ENCODE data around the gene TAOK3.

The TAOK3 gene

DNA sequence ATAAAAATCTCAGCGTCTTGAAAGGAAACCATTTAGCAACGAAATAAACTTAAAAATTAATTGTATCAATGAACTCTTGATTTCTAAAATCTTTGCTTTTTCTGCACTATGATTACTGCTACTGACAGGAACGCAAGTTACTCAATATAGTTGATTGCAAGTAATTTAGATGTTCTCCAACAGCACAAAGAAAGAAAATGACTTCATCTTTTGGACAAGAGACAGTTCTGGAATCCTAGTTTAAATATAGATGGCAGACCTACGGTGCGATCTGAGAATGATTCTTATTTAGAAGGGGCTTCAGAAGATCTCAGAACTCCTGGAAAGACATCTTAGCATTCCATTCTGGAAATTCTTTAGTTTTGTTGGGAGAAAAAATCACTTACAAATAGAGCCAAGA is 2.2 kb upstream of the TAOK3 start:
- CTCF ChIA-PET: interaction anchor here (1.0 to 5.2 kb wide), 24 partner anchors 15 to 517 kb away, joined by 4 to 142 read pairs (median 11); partner anchors contain the start of gene PEBP1
- TF ChIP-seq CTCF (IDR thresholded peaks at IDR 0.05; ENCODE audit: control extremely low read depth, extremely low read depth, low read depth, missing control alignments): no peak
- DNase-seq (ENCODE audit: extremely low spot score): no peak
- POLR2A ChIA-PET: interaction anchor here (0.6 to 1.1 kb wide), 2 partner anchors 16 to 74 kb away, joined by 3 to 4 read pairs; no protein-coding TSS in a partner anchor

DNA sequence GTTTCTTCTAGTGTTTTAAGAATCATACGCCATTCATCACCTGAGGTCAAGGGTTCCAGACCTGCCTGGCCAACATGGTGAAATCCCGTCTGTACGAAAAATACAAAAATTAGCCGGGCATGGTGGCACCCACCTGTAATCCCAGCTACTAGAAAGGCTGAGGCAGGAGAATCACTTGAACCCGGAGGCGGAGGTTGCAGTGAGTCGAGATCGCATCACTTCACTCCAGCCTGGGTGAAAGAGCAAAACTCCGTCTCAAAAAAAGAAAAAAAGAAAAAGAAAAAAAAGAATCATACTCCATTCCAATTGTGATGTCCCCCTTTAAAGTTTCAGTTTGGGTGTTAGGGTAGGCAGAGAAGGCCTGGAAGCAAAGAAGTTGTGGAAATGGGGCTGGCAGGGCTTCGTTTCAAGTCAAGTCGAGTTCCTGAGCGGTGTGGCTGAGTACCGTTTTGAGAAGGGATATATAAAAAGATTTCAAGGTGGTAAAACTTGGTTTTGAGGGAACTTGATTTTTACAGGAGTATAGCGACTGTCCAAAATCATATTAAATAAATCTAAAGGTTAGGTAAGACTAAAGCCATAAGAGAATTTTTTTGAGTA is 1.5 kb upstream of the TAOK3 start:
- ChIA-PET POLR2A (interaction anchor here (1.0 kb wide), 1 partner anchor 26 kb away, joined by 3 read pairs; no protein-coding TSS in a partner anchor), CTCF (interaction anchor here (1.1 to 5.1 kb wide), 4 partner anchors 16 to 199 kb away, joined by 3 to 59 read pairs (median 12); no protein-coding TSS in a partner anchor)
- no peak for TF ChIP-seq CTCF (IDR thresholded peaks at IDR 0.05; ENCODE audit: control extremely low read depth, extremely low read depth, low read depth, missing control alignments)
- DNase-seq (ENCODE audit: extremely low spot score): no peak

GRCh38 chr12:118373616-118374015 is 909 bp upstream of the TAOK3 start:
- CTCF ChIA-PET: interaction anchor here (0.7 to 2.3 kb wide), 5 partner anchors 15 to 208 kb away, joined by 3 to 19 read pairs (median 3); no protein-coding TSS in a partner anchor
- DNase-seq (ENCODE audit: extremely low spot score): no peak

DNA sequence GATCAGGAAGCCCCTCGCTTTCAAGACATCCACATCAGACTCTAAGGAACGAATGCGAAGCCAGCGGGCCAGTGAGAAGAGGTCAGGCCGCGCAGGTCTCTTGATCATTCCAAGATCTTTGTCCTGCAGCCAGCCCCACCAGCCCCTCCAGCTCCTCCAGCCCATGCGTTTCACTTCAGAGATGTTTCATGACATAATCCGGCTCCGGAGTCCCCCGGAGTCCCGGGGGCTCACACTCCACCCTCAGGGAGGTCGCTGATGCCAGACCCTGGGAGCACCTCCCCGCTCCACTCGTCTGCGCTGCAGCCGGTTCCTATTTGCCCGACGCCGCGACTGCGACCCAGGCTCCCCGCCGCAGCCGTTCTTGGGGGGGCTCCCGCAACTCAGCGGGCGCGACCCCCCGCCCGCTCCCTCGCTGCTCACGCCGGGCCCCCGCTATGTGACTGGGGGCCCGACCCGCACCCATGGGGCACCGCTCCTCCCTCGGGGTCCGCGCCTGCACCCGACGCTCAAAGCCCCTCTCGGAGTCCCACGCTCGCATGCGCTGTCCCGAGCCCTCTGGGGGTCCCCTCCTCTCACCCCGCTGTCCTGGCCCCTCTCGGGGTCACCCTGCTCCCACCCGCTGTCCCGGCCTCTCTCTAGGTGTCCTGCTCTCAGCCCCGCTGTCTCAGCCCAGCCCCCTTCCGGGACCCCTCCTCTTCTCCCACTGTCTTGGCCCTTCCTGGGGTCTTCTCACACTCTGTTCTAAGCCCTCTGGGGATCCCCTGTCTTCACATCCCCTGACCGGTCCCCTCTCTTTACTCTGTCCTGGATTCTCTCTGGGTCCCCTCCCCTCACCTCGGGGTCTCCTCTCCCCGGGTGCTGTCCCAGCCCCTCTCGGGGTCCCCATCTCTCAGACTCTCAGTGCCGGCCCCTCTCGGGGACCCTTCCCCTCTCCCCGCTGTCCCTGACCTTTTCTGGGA is 1.1 kb downstream of the TAOK3 start:
- no peak for TF ChIP-seq CTCF (IDR thresholded peaks at IDR 0.05; ENCODE audit: control extremely low read depth, extremely low read depth, low read depth, missing control alignments)
- CTCF ChIA-PET: interaction anchor here (0.9 to 3.8 kb wide), 2 partner anchors 13 to 30 kb away, joined by 3 to 24 read pairs; no protein-coding TSS in a partner anchor
- peak; percentile 29 for DNase-seq (ENCODE audit: extremely low spot score)
- POLR2A ChIA-PET: no interaction called here

More at GRCh38 chr12:118373616-118374015, 909 bp upstream of the TAOK3 start:
- POLR2A ChIA-PET: interaction anchor here (1.0 kb wide), 1 partner anchor 25 kb away, joined by 3 read pairs; no protein-coding TSS in a partner anchor
- TF ChIP-seq CTCF (IDR thresholded peaks at IDR 0.05; ENCODE audit: control extremely low read depth, extremely low read depth, low read depth, missing control alignments): no peak

DNA sequence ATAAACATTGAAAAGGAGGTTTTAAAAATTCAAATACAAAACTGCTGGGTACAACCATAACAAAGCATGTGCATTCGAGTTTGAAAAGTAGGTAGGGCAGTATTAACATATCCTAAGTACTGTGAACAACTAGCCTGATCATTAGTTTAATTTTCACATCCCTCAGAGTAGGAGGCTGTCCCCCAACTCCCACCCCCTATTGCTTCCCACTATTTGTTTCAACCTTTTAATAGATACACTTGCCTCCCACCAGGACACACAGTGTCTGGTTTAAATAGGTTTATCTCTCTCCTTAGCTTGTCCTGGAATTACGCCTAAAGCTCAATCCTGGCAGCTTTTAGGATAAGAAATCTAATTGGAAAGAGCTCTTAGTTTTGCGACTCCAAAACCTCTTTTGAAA is 2.1 kb downstream of the TAOK3 start:
- CTCF ChIA-PET: interaction anchor here (0.9 to 3.8 kb wide), 2 partner anchors 12 to 29 kb away, joined by 3 to 24 read pairs; no protein-coding TSS in a partner anchor
- no peak for DNase-seq (ENCODE audit: extremely low spot score)
- TF ChIP-seq CTCF (IDR thresholded peaks at IDR 0.05; ENCODE audit: control extremely low read depth, extremely low read depth, low read depth, missing control alignments): no peak
- POLR2A ChIA-PET: interaction anchor here (0.6 to 1.1 kb wide), 2 partner anchors 15 to 28 kb away, joined by 7 to 8 read pairs; no protein-coding TSS in a partner anchor

- ChIA-PET POLR2A (interaction anchor here (0.6 to 0.7 kb wide), 3 partner anchors 61 to 132 kb away, joined by 3 to 5 read pairs (median 4); no protein-coding TSS in a partner anchor), CTCF (interaction anchor here (1.1 to 3.8 kb wide), 4 partner anchors 9 to 193 kb away, joined by 3 to 24 read pairs (median 6); no protein-coding TSS in a partner anchor)
- DNase-seq (ENCODE audit: extremely low spot score): no peak
Measured at GRCh38 chr12:118368821-118369220, 3.9 kb downstream of the TAOK3 start.

More at GRCh38 chr12:118368821-118369220, 3.9 kb downstream of the TAOK3 start:
- TF ChIP-seq CTCF (IDR thresholded peaks at IDR 0.05; ENCODE audit: control extremely low read depth, extremely low read depth, low read depth, missing control alignments): no peak

Measured in GM10248 (cell line).